ENCODE results near the gene TTLL11.

The TTLL11 gene

GRCh38 chr9:121852651-121853616, 240.2 kb downstream of the TTLL11 start:
- H3K9me3 ChIP-seq (ENCODE audit: severe bottlenecking): no peaks in the 10 kb centered on the region
- DNase-seq: no peak
- no peak overlapping the region for H3K27ac ChIP-seq
- H3K36me3 ChIP-seq: no peaks in the 10 kb centered on the region
- no peak overlapping the region for H3K4me3 ChIP-seq (ENCODE audit: low read depth, low read length)
- no peaks in the 10 kb centered on the region for H3K27me3 ChIP-seq (ENCODE audit: insufficient read depth, low read depth, severe bottlenecking)
- TF ChIP-seq CTCF (IDR thresholded peaks at IDR 0.05; ENCODE audit: low read depth, low read length): no peak

- no peak overlapping the region for H3K27ac ChIP-seq
Measured at GRCh38 chr9:121852241-121852640, 240.9 kb downstream of the TTLL11 start.

GRCh38 chr9:121851641-121852091, 241.4 kb downstream of the TTLL11 start:
- no peaks in the 10 kb centered on the region for H3K36me3 ChIP-seq

More at GRCh38 chr9:121852241-121852640, 240.9 kb downstream of the TTLL11 start:
- no peak for DNase-seq
- Histone ChIP-seq H3K36me3 (no peaks in the 10 kb centered on the region), H3K27me3 (ENCODE audit: insufficient read depth, low read depth, severe bottlenecking) (no peaks in the 10 kb centered on the region), H3K4me3 (ENCODE audit: low read depth, low read length) (no peak overlapping the region), H3K9me3 (ENCODE audit: severe bottlenecking) (no peaks in the 10 kb centered on the region)
- no peak for TF ChIP-seq CTCF (IDR thresholded peaks at IDR 0.05; ENCODE audit: low read depth, low read length)

GRCh38 chr9:121850366-121850765, 242.7 kb downstream of the TTLL11 start:
- no peaks in the 10 kb centered on the region for H3K27me3 ChIP-seq (ENCODE audit: insufficient read depth, low read depth, severe bottlenecking)
- no peak overlapping the region for H3K27ac ChIP-seq
- no peak overlapping the region for H3K4me3 ChIP-seq (ENCODE audit: low read depth, low read length)
- no peaks in the 10 kb centered on the region for H3K36me3 ChIP-seq
- DNase-seq: no peak
- H3K9me3 ChIP-seq (ENCODE audit: severe bottlenecking): no peaks in the 10 kb centered on the region
- no peak for TF ChIP-seq CTCF (IDR thresholded peaks at IDR 0.05; ENCODE audit: low read depth, low read length)

More at GRCh38 chr9:121851641-121852091, 241.4 kb downstream of the TTLL11 start:
- no peak for DNase-seq
- Histone ChIP-seq H3K9me3 (ENCODE audit: severe bottlenecking) (no peaks in the 10 kb centered on the region), H3K27me3 (ENCODE audit: insufficient read depth, low read depth, severe bottlenecking) (no peaks in the 10 kb centered on the region), H3K27ac (no peak overlapping the region), H3K4me3 (ENCODE audit: low read depth, low read length) (no peak overlapping the region)
- no peak for TF ChIP-seq CTCF (IDR thresholded peaks at IDR 0.05; ENCODE audit: low read depth, low read length)

- TF ChIP-seq CTCF (IDR thresholded peaks at IDR 0.05; ENCODE audit: low read depth, low read length): no peak
- Histone ChIP-seq H3K4me3 (ENCODE audit: low read depth, low read length) (no peak overlapping the region), H3K36me3 (no peaks in the 10 kb centered on the region), H3K9me3 (ENCODE audit: severe bottlenecking) (peaks cover 5% of the 10 kb centered on the region), H3K27me3 (ENCODE audit: insufficient read depth, low read depth, severe bottlenecking) (no peaks in the 10 kb centered on the region), H3K27ac (no peak overlapping the region)
- DNase-seq: no peak
Measured at GRCh38 chr9:121849554-121849953, 243.6 kb downstream of the TTLL11 start.

All from WERI-Rb-1 (cell line).